NB4 (cell line): ENCODE measurements around the gene WNT7A.

ENCODE experiments used
- CTCF ChIP-seq: IDR thresholded peaks from one replicate; pipeline ENCODE4 v1.5.1; 2012; ENCODE audit warnings: low read depth, low read length
- MAX ChIP-seq: IDR thresholded peaks from 2 replicates; pipeline ENCODE4 v1.6.1; 2011; ENCODE audit warnings: low read depth, low read length
- MYC ChIP-seq: IDR thresholded peaks from 2 replicates; pipeline ENCODE4 v1.6.1; 2011; ENCODE audit warnings: low read depth, low read length
- POLR2A ChIP-seq: IDR thresholded peaks from 2 replicates; pipeline ENCODE4 v1.6.1; 2011; ENCODE audit warnings: mild to moderate bottlenecking; ENCODE audit not compliant: insufficient read length; ENCODE audit errors: extremely low read depth

- TF ChIP-seq POLR2A = no peak
- no peak for TF ChIP-seq CTCF
- TF ChIP-seq MAX = no peak
- TF ChIP-seq MYC = no peak
Measured at GRCh38 chr3:13792051-13792490, 87.8 kb downstream of the WNT7A start.
